ENCODE results near the gene CAMKK2. TPM values are rescaled to one million over a fixed set of nuclear protein-coding genes. Genes with fewer than 3 reads are reported as not detected.
"Not testable (repeated sequence)": the region's sequence is repeated elsewhere in the genome, so short reads cannot be mapped to it uniquely, and the experiment has no call there.

The CAMKK2 gene
- total RNA-seq, 1 donor: 32.3 TPM

GRCh38 chr12:121203482-121203881, 93.0 kb downstream of the CAMKK2 start:
- no peak for DNase-seq (ENCODE audit: low read depth in 2 of 3, low spot score in 2 of 3)

GRCh38 chr12:121202407-121203355, 93.8 kb downstream of the CAMKK2 start:
- peak in 2 of 3 donors; percentile 51 to 71 for DNase-seq (ENCODE audit: low read depth in 2 of 3, low spot score in 2 of 3)

DNA sequence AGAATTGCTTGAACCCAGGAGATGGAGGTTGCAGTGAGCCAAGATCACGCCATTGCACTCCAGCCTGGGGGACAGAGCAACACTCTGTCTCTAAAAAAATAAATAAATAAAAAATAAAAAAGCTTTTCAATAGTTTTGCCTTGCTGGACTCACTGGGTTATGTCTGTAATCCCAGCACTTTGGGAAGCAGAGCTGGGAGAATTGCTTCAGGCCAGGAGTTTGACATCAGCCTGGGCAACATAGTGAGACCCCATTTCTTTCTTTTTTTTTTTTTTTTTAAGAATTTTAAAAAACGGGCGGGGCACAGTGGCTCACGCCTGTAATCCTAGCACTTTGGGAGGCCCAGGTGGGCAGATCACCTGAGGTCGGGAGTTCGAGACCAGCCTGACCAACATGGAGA, 95.4 kb downstream of the CAMKK2 start:
- DNase-seq (ENCODE audit: low read depth in 2 of 3, low spot score in 2 of 3): not testable (repeated sequence)

DNA sequence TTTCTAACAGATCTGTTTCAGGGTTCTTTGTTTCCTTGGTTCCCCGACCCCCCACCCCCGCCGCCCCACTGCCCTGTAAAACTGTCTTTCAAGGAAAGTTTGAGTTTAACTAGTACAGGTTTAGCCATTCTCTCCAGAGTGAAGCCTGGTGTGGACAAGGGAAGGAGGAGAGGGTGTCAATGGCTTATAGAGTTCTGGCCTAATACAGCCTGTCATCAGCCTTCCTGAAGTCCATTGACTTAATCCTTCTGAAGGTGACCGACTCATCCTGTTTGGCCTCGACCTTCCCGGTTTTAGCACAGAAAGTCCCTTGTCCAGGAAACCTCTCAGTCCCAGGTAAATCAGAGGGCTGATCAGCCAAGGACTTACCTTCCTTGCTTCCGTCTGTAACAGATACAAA, 97.6 kb downstream of the CAMKK2 start:
- DNase-seq (ENCODE audit: low read depth in 2 of 3, low spot score in 2 of 3): no peak

- DNase-seq (ENCODE audit: low read depth in 2 of 3, low spot score in 2 of 3): peak in 2 of 3 donors; percentile 85 to 88
These were observed 99.6 kb downstream of the CAMKK2 start for GRCh38 chr12:121196902-121197301.

DNA sequence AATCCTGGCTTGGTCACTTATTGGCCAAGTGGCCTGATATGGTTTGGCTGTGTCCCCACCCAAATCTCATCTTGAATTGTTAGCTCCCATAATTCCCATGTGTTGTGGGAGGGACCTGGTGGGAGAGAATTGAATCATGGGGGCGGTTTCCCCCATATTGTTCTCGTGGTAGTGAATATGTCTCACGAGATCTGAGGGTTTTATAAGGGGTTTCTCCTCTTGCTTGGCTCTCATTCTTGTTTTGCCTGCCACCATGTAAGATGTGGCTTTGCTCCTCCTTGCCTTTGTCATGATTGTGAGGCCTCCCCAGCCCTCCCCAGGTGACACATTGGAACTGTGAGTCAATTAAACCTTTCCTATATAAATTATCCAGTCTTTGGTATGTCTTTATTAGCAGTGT, 105.4 kb downstream of the CAMKK2 start:
- no peak for DNase-seq (ENCODE audit: low read depth in 2 of 3, low spot score in 2 of 3)

DNA sequence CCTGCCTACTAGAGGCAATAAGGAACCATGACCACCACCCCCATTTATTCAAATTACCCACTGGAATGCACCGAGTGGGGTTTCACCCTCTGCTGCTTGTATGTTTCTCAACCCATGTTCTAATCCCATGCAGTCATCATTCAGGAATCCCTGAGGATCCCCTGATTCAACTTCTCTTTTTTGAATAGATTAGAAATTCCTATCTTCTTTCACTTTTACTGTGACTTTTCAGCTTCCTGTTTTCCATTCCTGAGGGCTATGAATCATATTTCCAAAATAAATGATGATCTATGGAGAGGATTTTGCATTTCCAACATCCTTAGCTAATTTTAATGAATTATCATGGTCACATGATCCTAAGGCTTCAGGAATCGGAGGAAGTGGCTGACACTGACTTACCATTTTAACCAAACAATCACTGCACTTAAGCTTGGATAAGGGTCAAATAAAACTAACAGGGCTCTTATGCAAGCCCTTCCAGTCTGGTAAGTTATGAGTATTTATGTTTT, 105.9 kb downstream of the CAMKK2 start:
- no peak for DNase-seq (ENCODE audit: low read depth in 2 of 3, low spot score in 2 of 3)

DNA sequence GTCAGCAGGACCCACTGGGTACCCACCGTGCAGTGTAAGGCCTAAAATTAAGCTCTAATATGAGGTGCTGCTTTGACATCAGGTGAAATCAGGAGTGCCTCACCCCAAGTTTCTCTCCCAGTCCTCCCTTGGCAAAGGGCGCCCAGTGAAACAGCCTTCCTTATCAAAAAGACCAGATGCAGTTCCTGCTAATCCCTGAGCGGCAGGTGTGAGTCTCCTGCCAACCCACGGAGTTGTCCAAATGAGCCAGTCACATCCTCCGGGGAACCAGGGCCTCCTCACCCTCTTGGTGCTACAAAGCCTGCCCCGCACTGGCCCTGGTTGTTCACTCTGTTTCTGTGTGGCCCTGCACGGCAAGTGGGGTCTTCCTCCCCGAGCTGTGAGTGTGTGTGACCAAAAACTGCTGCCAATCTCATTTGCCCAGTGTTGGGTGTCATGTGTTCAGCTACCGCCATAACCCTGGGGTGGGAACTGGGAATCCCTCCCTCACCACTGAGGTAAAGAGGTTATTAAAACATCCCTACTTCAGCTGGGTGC, 106.8 kb downstream of the CAMKK2 start:
- DNase-seq (ENCODE audit: low read depth in 2 of 3, low spot score in 2 of 3): peak in 1 of 3 donors; percentile 29

DNA sequence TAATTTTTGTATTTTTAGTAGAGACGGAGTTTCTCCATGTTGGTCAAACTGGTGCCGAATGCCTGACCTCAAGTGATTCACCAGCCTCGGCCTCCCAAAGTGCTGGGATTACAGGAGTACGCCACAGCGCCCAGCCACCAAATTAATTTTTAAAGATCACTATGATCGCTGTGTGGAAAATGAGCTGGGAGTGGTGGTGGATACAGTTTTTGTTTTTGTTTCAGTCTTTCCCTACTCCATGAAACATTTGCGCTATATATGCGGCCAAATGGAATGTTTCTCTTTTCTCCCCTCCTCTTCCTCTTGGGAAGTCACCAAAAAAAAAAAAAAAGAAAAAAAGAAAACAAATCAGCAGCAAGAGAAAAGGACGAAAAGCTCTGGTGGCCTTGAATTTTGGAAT, 107.4 kb downstream of the CAMKK2 start:
- no peak for DNase-seq (ENCODE audit: low read depth in 2 of 3, low spot score in 2 of 3)

GRCh38 chr12:121188227-121188626, 108.3 kb downstream of the CAMKK2 start:
- DNase-seq (ENCODE audit: low read depth in 2 of 3, low spot score in 2 of 3): no peak

Other genes starting within 250 kb of the CAMKK2 start
- gene P2RX7, start 163.8 kb downstream of the CAMKK2 start, total RNA-seq: 9.2 TPM
- 46.0 TPM for gene P2RX4, start 86.6 kb downstream of the CAMKK2 start, total RNA-seq
- 118 TPM for gene ANAPC5, start 55.7 kb upstream of the CAMKK2 start, total RNA-seq
- gene RNF34, start 103.4 kb upstream of the CAMKK2 start, total RNA-seq: 53.1 TPM

All from hematopoietic multipotent progenitor cell (in vitro differentiated cells).